SU-DHL-6 (cell line): Measurements from ENCODE around the gene PRSS21.

ENCODE experiments used
- EZH2phosphoT487 ChIP-seq: fragments of 200-600 bp; sonication (generic), shearing (Covaris generic); conservative IDR thresholded peaks from 2 replicates; pipeline ENCODE4 v1.6.1; 2018; ENCODE audit warnings: mild to moderate bottlenecking, antibody characterized with exemption, low read length, moderate library complexity, mixed read lengths
- TF ChIP-seq, protein P1 (sequence below): fragments of 200-600 bp; sonication (generic); IDR thresholded peaks from one replicate; pipeline ENCODE4 v1.5.1; 2017; ENCODE audit warnings: antibody characterized with exemption, mild to moderate bottlenecking, low read length, moderate library complexity; ENCODE audit not compliant: insufficient read depth, poor library complexity, severe bottlenecking

DNA sequence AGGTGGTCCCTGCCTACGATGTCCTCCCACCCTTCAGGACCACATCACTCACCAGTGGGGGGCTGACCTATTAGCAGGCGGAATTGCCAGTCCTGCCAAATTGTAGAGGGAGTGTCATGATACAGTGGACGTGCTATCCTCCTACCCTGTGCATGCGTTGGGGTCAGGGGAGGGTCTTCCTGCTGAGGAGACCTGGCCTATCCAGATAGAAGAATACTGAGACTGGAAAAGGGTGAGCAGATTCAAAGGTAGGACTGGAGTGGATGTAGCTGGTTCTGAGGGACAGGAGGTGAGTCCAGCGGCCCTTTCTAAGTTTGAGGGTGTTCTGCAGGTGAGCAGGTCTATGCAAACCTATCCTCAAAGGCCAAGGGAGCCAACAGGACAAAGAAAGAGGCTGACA lies 10.8 kb upstream of the PRSS21 start:
- TF ChIP-seq, protein P1, sequence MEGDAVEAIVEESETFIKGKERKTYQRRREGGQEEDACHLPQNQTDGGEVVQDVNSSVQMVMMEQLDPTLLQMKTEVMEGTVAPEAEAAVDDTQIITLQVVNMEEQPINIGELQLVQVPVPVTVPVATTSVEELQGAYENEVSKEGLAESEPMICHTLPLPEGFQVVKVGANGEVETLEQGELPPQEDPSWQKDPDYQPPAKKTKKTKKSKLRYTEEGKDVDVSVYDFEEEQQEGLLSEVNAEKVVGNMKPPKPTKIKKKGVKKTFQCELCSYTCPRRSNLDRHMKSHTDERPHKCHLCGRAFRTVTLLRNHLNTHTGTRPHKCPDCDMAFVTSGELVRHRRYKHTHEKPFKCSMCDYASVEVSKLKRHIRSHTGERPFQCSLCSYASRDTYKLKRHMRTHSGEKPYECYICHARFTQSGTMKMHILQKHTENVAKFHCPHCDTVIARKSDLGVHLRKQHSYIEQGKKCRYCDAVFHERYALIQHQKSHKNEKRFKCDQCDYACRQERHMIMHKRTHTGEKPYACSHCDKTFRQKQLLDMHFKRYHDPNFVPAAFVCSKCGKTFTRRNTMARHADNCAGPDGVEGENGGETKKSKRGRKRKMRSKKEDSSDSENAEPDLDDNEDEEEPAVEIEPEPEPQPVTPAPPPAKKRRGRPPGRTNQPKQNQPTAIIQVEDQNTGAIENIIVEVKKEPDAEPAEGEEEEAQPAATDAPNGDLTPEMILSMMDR, result no peak
- TF ChIP-seq EZH2phosphoT487, result no peak
